HCT116 (cell line): ENCODE results near the gene ZNF384. TPM values are rescaled to one million over a fixed set of nuclear protein-coding genes. Genes with fewer than 3 reads are reported as not detected.
A peak's percentile ranks its signal among the peaks of the same experiment; 100 is the strongest.

Experiments used
- ATAC-seq: fragments of 200-7000 bp; cut with Tn5 transposase; 2 replicates; pipeline ENCODE4 v1.9.1; 2020; ENCODE audit warnings: mild to moderate bottlenecking, moderate library complexity
- BruUV-seq: library from RNA; stranded (reverse); fragments of 400-500 nt; replicated peaks from 2 replicates; lab custom pipeline; 2021; lab: Mats Ljungman, UMichigan
- CTCF ChIA-PET: fragments of 300-600 bp; sonication (Branson Sonifier 250); formaldehyde crosslinking; loops from one replicate; lab custom pipeline; 2021; ENCODE audit warnings: antibody characterized with exemption; lab: Charles Lee
- POLR2A ChIA-PET: fragments of 300-600, 350-600 bp; sonication (Branson Sonifier 250); formaldehyde crosslinking; loops from one replicate; lab custom pipeline; 2021; ENCODE audit warnings: antibody characterized with exemption; lab: Charles Lee
- RAD21 ChIA-PET, 2 experiments: fragments of 300-600 bp; sonication (Branson Sonifier 250); formaldehyde crosslinking; loops; one replicate each; lab custom pipeline; 2023; ENCODE audit warnings: low total read pairs in 2 of 2; ENCODE audit not compliant: uncharacterized antibody in 2 of 2, unreplicated experiment in 2 of 2, low non-redundant PET in 1 of 2; lab: Charles Lee
- DNase-seq: peaks from one replicate; pipeline ENCODE4 v3.0.0-alpha.2; 2010; ENCODE audit warnings: low read depth, low spot score
- H2AFZ ChIP-seq: fragments of 200-600 bp; shearing (Covaris generic), sonication (generic); 2 replicates; pipeline ENCODE4 v1.6.1; 2017; ENCODE audit warnings: low read depth, mixed run types, mixed read lengths, antibody characterized with exemption, low read length; ENCODE audit not compliant: poor library complexity, severe bottlenecking
- H3K27ac ChIP-seq: 2 replicates; pipeline ENCODE4 v1.5.1; 2012; ENCODE audit warnings: low read depth, low read length
- H3K27me3 ChIP-seq: fragments of 200-600 bp; sonication (generic); 2 replicates; pipeline ENCODE4 v1.6.1; 2016; ENCODE audit warnings: mixed run types, low read length, mixed read lengths; ENCODE audit not compliant: insufficient read depth
- H3K36me3 ChIP-seq, 2 experiments: fragments of 200-500 bp in 1 of 2; fragments of 200-600 bp in 1 of 2; sonication (Bioruptor generic) in 1 of 2; sonication (generic) in 1 of 2; 2 replicates each; pipeline versions ENCODE4 v1.5.1 to v1.6.1; 2014 to 2016; ENCODE audit warnings: low read length in 2 of 2, inconsistent platforms in 1 of 2, mixed read lengths in 1 of 2, mixed run types in 1 of 2; ENCODE audit not compliant: insufficient read depth in 2 of 2, control insufficient read depth in 1 of 2
- H3K4me1 ChIP-seq, 2 experiments: fragments of 200-600 bp in 1 of 2; sonication (generic) in 1 of 2; 2 replicates each; pipeline versions ENCODE4 v1.5.1 to v1.6.1; 2012 to 2017; ENCODE audit warnings: low read length in 2 of 2, inconsistent platforms in 1 of 2, mild to moderate bottlenecking in 1 of 2, mixed read lengths in 1 of 2, mixed run types in 1 of 2, moderate library complexity in 1 of 2; ENCODE audit not compliant: insufficient read depth in 2 of 2, control insufficient read depth in 1 of 2
- H3K4me2 ChIP-seq: fragments of 200-600 bp; sonication (generic); 2 replicates; pipeline ENCODE4 v1.6.1; 2017; ENCODE audit warnings: mixed run types, low read length, mixed read lengths
- H3K4me3 ChIP-seq, 2 experiments: fragments of 200-600 bp in 1 of 2; sonication (generic) in 1 of 2; replicated peaks in 1 of 2; 2 replicates each; pipeline ENCODE4 v1.5.1; 2011 to 2016; ENCODE audit warnings: low read length in 2 of 2, control low read depth in 1 of 2, low read depth in 1 of 2, mild to moderate bottlenecking in 1 of 2, mixed read lengths in 1 of 2, mixed run types in 1 of 2
- H3K79me2 ChIP-seq: fragments of 200-600 bp; sonication (generic); 2 replicates; pipeline ENCODE4 v1.6.1; 2017; ENCODE audit warnings: mild to moderate bottlenecking, mixed run types, low read length, moderate library complexity, mixed read lengths; ENCODE audit not compliant: insufficient read depth
- H3K9ac ChIP-seq: fragments of 200-600 bp; sonication (generic); 2 replicates; pipeline ENCODE4 v1.6.1; 2016; ENCODE audit warnings: low read length, mixed read lengths
- H3K9me2 ChIP-seq: fragments of 200-600 bp; sonication (generic), shearing (Covaris generic); 2 replicates; pipeline ENCODE4 v1.6.1; 2017; ENCODE audit warnings: mixed run types, mild to moderate bottlenecking, moderate library complexity; ENCODE audit not compliant: insufficient read depth
- H3K9me3 ChIP-seq, 2 experiments: fragments of 200-500 bp in 1 of 2; fragments of 200-600 bp in 1 of 2; sonication (Bioruptor generic) in 1 of 2; sonication (generic) in 1 of 2; 2 replicates each; pipeline ENCODE4 v1.6.1; 2014 to 2017; ENCODE audit warnings: low read length in 2 of 2, mixed read lengths in 2 of 2, inconsistent platforms in 1 of 2, low read depth in 1 of 2, mild to moderate bottlenecking in 1 of 2, mixed run types in 1 of 2, moderate library complexity in 1 of 2; ENCODE audit not compliant: control insufficient read depth in 1 of 2, insufficient read depth in 1 of 2
- H4K20me1 ChIP-seq: fragments of 200-600 bp; sonication (generic), shearing (Covaris generic); 2 replicates; pipeline ENCODE4 v1.6.1; 2017; ENCODE audit warnings: mixed run types, mild to moderate bottlenecking, moderate library complexity; ENCODE audit not compliant: insufficient read depth
- CBX3 ChIP-seq: IDR thresholded peaks from 2 replicates; pipeline ENCODE4 v1.6.1; 2012; ENCODE audit warnings: low read depth
- CEBPB ChIP-seq: IDR thresholded peaks from 2 replicates; pipeline ENCODE4 v1.6.1; 2012; ENCODE audit warnings: low read depth
- POLR2AphosphoS5 ChIP-seq: IDR thresholded peaks from 2 replicates; pipeline ENCODE4 v1.6.1; 2011; ENCODE audit warnings: mild to moderate bottlenecking, low read depth, low read length, moderate library complexity
- SIN3A ChIP-seq: IDR thresholded peaks from 2 replicates; pipeline ENCODE4 v1.6.1; 2012; ENCODE audit warnings: low read depth
- TCF7L2 ChIP-seq: IDR thresholded peaks from 2 replicates; pipeline ENCODE4 v1.7.0; 2011; ENCODE audit warnings: borderline replicate concordance, inconsistent platforms; ENCODE audit not compliant: insufficient read depth, insufficient read length; ENCODE audit errors: extremely low read depth
- YY1 ChIP-seq: IDR thresholded peaks from 2 replicates; pipeline ENCODE4 v1.6.1; 2011; ENCODE audit warnings: low read length, low read depth, moderate library complexity, mild to moderate bottlenecking; ENCODE audit not compliant: insufficient replicate concordance; ENCODE audit errors: extremely low read depth
- ZFX ChIP-seq: fragments of 450-650 bp; IDR thresholded peaks from 2 replicates; pipeline ENCODE4 v1.6.1; 2017
- intact Hi-C: fragments of 100-400 bp; cut with micrococcal nuclease; formaldehyde crosslinking; loops from 2 replicates; pipeline ENCODE4 v1.10.0; 2022
- total RNA-seq: library from RNA; stranded (reverse); gene quantifications from one replicate; pipeline ENCODE4 v1.2.1, GENCODE V29; 2021; ENCODE audit not compliant: unreplicated experiment
- TF ChIP-seq, protein P1 (sequence below): IDR thresholded peaks from 2 replicates; pipeline ENCODE4 v1.6.1; 2012
- TF ChIP-seq, protein P2 (sequence below): IDR thresholded peaks from 2 replicates; pipeline ENCODE4 v1.6.1; 2011; ENCODE audit warnings: mild to moderate bottlenecking, low read length, moderate library complexity; ENCODE audit not compliant: insufficient replicate concordance; ENCODE audit errors: extremely low read depth

Gene ZNF384
- total RNA-seq, 1 experiment from 2014 or later: 73.4 TPM

- Histone ChIP-seq H3K4me1 (peaks cover 14 to 28% of the 10 kb centered on the region in 2 experiments), H2AFZ (peak within 1 kb of the TSS; percentile 72)
- TF ChIP-seq ZFX (no peak), POLR2AphosphoS5 (peak; percentile 77), CBX3 (0 out of 2 replicates have a peak, but pooled peaks have one; percentile 43), SIN3A (no peak; the same call in 1 of the 2 replicates)
- TF ChIP-seq, all 23 proteins: peak for 2
- Histone ChIP-seq H3K27me3 (no peaks in the 10 kb centered on the region), H3K9me3 (no peaks in the 10 kb centered on the region), H3K4me3 (peak within 1 kb of the TSS; percentile 53 to 57), H3K79me2 (no peaks in the 10 kb centered on the region), H3K9me2 (no peaks in the 10 kb centered on the region), H3K9ac (peak within 1 kb of the TSS; percentile 61), H3K4me2 (peak within 1 kb of the TSS; percentile 79), H3K36me3 (no peaks in the 10 kb centered on the region), H3K27ac (peak within 1 kb of the TSS; percentile 42), H4K20me1 (no peaks in the 10 kb centered on the region)
- no TSS peak for BruUV-seq
- POLR2A ChIA-PET: interaction anchor here (1.0 to 1.1 kb wide), 2 partner anchors 53 to 166 kb away, joined by 3 to 5 read pairs; partner anchors contain the start of genes VAMP1 and ZNF384
- RAD21 ChIA-PET: interaction anchor here in 1 of 2 experiments (0.6 kb wide), 1 partner anchor 104 kb away, joined by 3 read pairs; no protein-coding TSS in a partner anchor
- intact Hi-C loops: no loop called here
- ATAC-seq: peak; percentile 95
- CTCF ChIA-PET: interaction anchor here (1.3 kb wide), 1 partner anchor 21 kb away, joined by 3 read pairs; no protein-coding TSS in a partner anchor
- DNase-seq: peak; percentile 32
Observed at GRCh38 chr12:6635856-6636531, 53.2 kb downstream of the ZNF384 start, which contains the start of gene LPAR5. TSS of gene LPAR5 (minus strand) at chr12:6635959. CDS start at chr12:6621248, 14,711 bp downstream.

- Histone ChIP-seq H3K36me3 (no peaks in the 10 kb centered on the region), H3K27me3 (no peaks in the 10 kb centered on the region), H3K9ac (peak overlapping the region; percentile 61), H3K4me2 (peak overlapping the region; percentile 79), H2AFZ (peak overlapping the region; percentile 72), H3K4me3 (peak overlapping the region; percentile 53 to 57), H3K4me1 (peaks cover 14 to 28% of the 10 kb centered on the region in 2 experiments), H3K79me2 (no peaks in the 10 kb centered on the region), H3K9me3 (no peaks in the 10 kb centered on the region), H4K20me1 (no peaks in the 10 kb centered on the region), H3K9me2 (no peaks in the 10 kb centered on the region), H3K27ac (peak overlapping the region; percentile 42)
- BruUV-seq: TSS peak; percentile 87
- DNase-seq (no peak), ATAC-seq (peak; percentile 10)
- ChIA-PET POLR2A (interaction anchor here (1.0 to 1.1 kb wide), 2 partner anchors 54 to 165 kb away, joined by 3 to 5 read pairs; partner anchors contain the start of genes VAMP1 and ZNF384), RAD21 (interaction anchor here in 1 of 2 experiments (0.6 kb wide), 1 partner anchor 103 kb away, joined by 3 read pairs; no protein-coding TSS in a partner anchor), CTCF (interaction anchor here (1.3 kb wide), 1 partner anchor 20 kb away, joined by 3 read pairs; no protein-coding TSS in a partner anchor)
- TF ChIP-seq, protein P1, sequence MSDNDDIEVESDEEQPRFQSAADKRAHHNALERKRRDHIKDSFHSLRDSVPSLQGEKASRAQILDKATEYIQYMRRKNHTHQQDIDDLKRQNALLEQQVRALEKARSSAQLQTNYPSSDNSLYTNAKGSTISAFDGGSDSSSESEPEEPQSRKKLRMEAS: no peak
- TF ChIP-seq CBX3 (no peak), TCF7L2 (no peak), POLR2AphosphoS5 (no peak), CEBPB (no peak), YY1 (no peak), SIN3A (no peak; the same call in 1 of the 2 replicates)
- TF ChIP-seq, protein P2, sequence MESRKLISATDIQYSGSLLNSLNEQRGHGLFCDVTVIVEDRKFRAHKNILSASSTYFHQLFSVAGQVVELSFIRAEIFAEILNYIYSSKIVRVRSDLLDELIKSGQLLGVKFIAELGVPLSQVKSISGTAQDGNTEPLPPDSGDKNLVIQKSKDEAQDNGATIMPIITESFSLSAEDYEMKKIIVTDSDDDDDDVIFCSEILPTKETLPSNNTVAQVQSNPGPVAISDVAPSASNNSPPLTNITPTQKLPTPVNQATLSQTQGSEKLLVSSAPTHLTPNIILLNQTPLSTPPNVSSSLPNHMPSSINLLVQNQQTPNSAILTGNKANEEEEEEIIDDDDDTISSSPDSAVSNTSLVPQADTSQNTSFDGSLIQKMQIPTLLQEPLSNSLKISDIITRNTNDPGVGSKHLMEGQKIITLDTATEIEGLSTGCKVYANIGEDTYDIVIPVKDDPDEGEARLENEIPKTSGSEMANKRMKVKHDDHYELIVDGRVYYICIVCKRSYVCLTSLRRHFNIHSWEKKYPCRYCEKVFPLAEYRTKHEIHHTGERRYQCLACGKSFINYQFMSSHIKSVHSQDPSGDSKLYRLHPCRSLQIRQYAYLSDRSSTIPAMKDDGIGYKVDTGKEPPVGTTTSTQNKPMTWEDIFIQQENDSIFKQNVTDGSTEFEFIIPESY: no peak
- intact Hi-C loops: no loop called here
Observed at GRCh38 chr12:6635375-6635855, 53.8 kb downstream of the ZNF384 start.
